Prostate gland (tissue), 2 donors: ENCODE data around the gene SMPD1. TPM values are rescaled to one million over a fixed set of nuclear protein-coding genes. Genes with fewer than 3 reads are reported as not detected.

ENCODE experiments used
- DNase-seq: peaks from one replicate; pipeline ENCODE4 v3.0.0-alpha.2; 2019; ENCODE audit warnings: low spot score
- H3K27ac ChIP-seq, 2 donors: fragments of 200-600 bp; sonication (generic); 2 replicates each; pipeline ENCODE4 v1.5.1; 2017 to 2019
- H3K27me3 ChIP-seq: fragments of 200-600 bp; sonication (generic); replicated peaks from 2 replicates; pipeline ENCODE4 v1.5.1; 2019; ENCODE audit not compliant: insufficient read depth
- H3K36me3 ChIP-seq, 2 donors: fragments of 200-600 bp; sonication (generic); 1 replicate in 1 of 2; 2 replicates in 1 of 2; pipeline versions ENCODE4 v1.5.1 to v1.8.1; 2017 to 2019
- H3K4me1 ChIP-seq: fragments of 200-600 bp; sonication (generic); replicated peaks from 2 replicates; pipeline ENCODE4 v1.5.1; 2019
- H3K4me3 ChIP-seq, 2 donors: fragments of 200-600 bp; sonication (generic); 2 replicates each; pipeline ENCODE4 v1.5.1; 2017 to 2019
- H3K9me3 ChIP-seq: fragments of 200-600 bp; sonication (generic); 2 replicates; pipeline ENCODE4 v1.5.1; 2017
- POLR2A ChIP-seq: fragments of 450-650 bp; IDR thresholded peaks from one replicate; pipeline ENCODE4 v1.6.1; 2016; ENCODE audit warnings: antibody characterized with exemption, mild to moderate bottlenecking
- POLR2AphosphoS5 ChIP-seq: sonication (generic); formaldehyde crosslinking; IDR thresholded peaks from one replicate; pipeline ENCODE4 v1.6.1; 2017; ENCODE audit warnings: antibody characterized with exemption
- WGBS: methylation state at CpG from one replicate; pipeline ENCODE4 v1.1.5; 2018; 5-methylcytosine and 5-hydroxymethylcytosine counted together
- intact Hi-C: fragments of 100-400 bp; cut with DNase I; formaldehyde crosslinking; loops from one replicate; pipeline ENCODE4 v1.14.2; 2022
- total RNA-seq, 2 donors: library from RNA; depleted of rRNA; stranded (reverse); fragments of >200 nt; gene quantifications; one replicate each; pipeline ENCODE4 v1.1.0, GENCODE V29; 2016
- TF ChIP-seq, protein P1 (sequence below), 4 experiments: fragments of 200-600 bp in 2 of 4; fragments of 450-650 bp in 2 of 4; sonication (generic) in 2 of 4; IDR thresholded peaks; 1 replicate in 3 of 4; 2 replicates in 1 of 4; pipeline ENCODE4 v1.5.1; 2016 to 2019; ENCODE audit warnings: antibody characterized with exemption in 4 of 4, mild to moderate bottlenecking in 2 of 4, moderate library complexity in 2 of 4

Gene SMPD1
- total RNA-seq, 2 donors from 2014 or later, result 51.7 to 59.2 TPM

- H3K27ac ChIP-seq, result no peak overlapping the region
- H3K4me1 ChIP-seq, result no peaks in the 10 kb centered on the region
- intact Hi-C loops, result no loop called here
- H3K36me3 ChIP-seq, result no peaks in the 10 kb centered on the region
- H3K27me3 ChIP-seq, result no peaks in the 10 kb centered on the region
- H3K9me3 ChIP-seq, result no peaks in the 10 kb centered on the region
- H3K4me3 ChIP-seq, result no peak overlapping the region
- no peak for DNase-seq
- TF ChIP-seq POLR2A (no peak), POLR2AphosphoS5 (no peak)
- TF ChIP-seq, protein P1, sequence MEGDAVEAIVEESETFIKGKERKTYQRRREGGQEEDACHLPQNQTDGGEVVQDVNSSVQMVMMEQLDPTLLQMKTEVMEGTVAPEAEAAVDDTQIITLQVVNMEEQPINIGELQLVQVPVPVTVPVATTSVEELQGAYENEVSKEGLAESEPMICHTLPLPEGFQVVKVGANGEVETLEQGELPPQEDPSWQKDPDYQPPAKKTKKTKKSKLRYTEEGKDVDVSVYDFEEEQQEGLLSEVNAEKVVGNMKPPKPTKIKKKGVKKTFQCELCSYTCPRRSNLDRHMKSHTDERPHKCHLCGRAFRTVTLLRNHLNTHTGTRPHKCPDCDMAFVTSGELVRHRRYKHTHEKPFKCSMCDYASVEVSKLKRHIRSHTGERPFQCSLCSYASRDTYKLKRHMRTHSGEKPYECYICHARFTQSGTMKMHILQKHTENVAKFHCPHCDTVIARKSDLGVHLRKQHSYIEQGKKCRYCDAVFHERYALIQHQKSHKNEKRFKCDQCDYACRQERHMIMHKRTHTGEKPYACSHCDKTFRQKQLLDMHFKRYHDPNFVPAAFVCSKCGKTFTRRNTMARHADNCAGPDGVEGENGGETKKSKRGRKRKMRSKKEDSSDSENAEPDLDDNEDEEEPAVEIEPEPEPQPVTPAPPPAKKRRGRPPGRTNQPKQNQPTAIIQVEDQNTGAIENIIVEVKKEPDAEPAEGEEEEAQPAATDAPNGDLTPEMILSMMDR (IDR thresholded peaks at IDR 0.05), result no peak
- WGBS, result 78% methylated on average over 12 of the region's 12 CpGs
Measured at GRCh38 chr11:6402061-6402470, 11.8 kb downstream of the SMPD1 start.

DNA sequence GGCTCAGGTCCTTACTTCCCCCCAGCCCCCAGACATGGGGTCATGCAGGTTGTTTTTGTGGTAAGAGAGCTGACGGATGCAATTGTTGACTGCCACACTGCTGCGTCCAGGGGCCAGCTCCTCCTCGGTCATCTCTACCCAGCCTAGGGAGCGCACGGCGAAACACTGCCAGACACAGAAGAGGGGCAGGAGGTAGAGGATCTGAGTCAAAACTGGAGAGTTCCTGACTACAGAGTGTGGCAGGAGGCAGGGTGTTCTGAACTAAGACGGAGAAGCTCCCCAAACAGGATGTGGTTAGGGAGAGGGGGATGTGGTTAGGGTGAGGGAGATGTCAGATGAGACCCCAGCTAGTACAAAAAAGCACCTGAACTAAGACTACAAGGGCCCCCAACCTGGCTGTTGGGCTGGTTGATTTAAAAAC lies 12.3 kb downstream of the SMPD1 start:
- Histone ChIP-seq H3K9me3 (no peaks in the 10 kb centered on the region), H3K27ac (no peak overlapping the region), H3K4me3 (no peak overlapping the region), H3K27me3 (no peaks in the 10 kb centered on the region), H3K4me1 (no peaks in the 10 kb centered on the region), H3K36me3 (no peaks in the 10 kb centered on the region)
- intact Hi-C loops, result no loop called here
- no peak for DNase-seq
- TF ChIP-seq, protein P1 (IDR thresholded peaks at IDR 0.05), result no peak
- TF ChIP-seq POLR2AphosphoS5, result no peak
- no peak for TF ChIP-seq POLR2A
- 80% methylated on average over 7 of the region's 7 CpGs for WGBS

DNA sequence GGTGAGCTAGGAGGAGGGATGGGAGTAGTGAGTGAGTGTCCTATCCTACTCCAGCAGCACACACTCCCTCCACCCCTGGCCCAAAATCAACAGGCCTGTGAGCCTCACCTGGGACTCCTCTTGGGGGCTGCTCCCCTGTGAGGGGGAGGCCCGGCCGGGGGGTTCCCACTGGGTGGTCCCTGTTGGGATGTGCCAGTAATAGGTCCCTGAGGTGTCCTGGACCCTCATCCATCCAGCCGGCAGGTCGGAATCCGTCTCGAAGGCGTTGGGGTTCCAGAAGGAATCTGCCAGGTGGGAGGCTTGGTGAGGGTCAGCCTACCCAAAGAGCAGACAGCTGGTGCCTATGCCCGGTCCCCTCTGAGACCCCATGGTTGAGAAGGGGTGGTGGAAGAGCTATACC lies 13.3 kb downstream of the SMPD1 start:
- WGBS, result 90% methylated on average over 8 of the region's 8 CpGs
- Histone ChIP-seq H3K27ac (no peak overlapping the region), H3K36me3 (no peaks in the 10 kb centered on the region), H3K27me3 (no peaks in the 10 kb centered on the region), H3K9me3 (no peaks in the 10 kb centered on the region), H3K4me1 (no peaks in the 10 kb centered on the region), H3K4me3 (no peak overlapping the region)
- intact Hi-C loops, result no loop called here
- TF ChIP-seq POLR2A, result no peak
- DNase-seq, result no peak

- 74% methylated on average over 16 of the region's 16 CpGs for WGBS
- intact Hi-C loops, result no loop called here
- no peak for DNase-seq
- H3K27me3 ChIP-seq, result no peaks in the 10 kb centered on the region
- H3K36me3 ChIP-seq, result no peaks in the 10 kb centered on the region
- TF ChIP-seq POLR2A (no peak), POLR2AphosphoS5 (no peak)
- TF ChIP-seq, protein P1 (IDR thresholded peaks at IDR 0.05), result no peak
- H3K4me3 ChIP-seq, result no peak overlapping the region
- no peaks in the 10 kb centered on the region for H3K4me1 ChIP-seq
- H3K9me3 ChIP-seq, result no peaks in the 10 kb centered on the region
- H3K27ac ChIP-seq, result no peak overlapping the region
Measured at GRCh38 chr11:6404342-6405051, 14.2 kb downstream of the SMPD1 start.

- intact Hi-C loops, result no loop called here
- WGBS, result 63% methylated on average over 12 of the region's 13 CpGs
- no peaks in the 10 kb centered on the region for H3K9me3 ChIP-seq
- no peak overlapping the region for H3K27ac ChIP-seq
- no peak for DNase-seq
- TF ChIP-seq POLR2A (no peak), POLR2AphosphoS5 (no peak)
- TF ChIP-seq, protein P1 (IDR thresholded peaks at IDR 0.05), result no peak
- no peak overlapping the region for H3K4me3 ChIP-seq
- H3K36me3 ChIP-seq, result no peaks in the 10 kb centered on the region
- H3K4me1 ChIP-seq, result no peaks in the 10 kb centered on the region
- no peaks in the 10 kb centered on the region for H3K27me3 ChIP-seq
Measured at GRCh38 chr11:6405052-6405667, 14.9 kb downstream of the SMPD1 start.
